ENCODE data around the gene DDX23.

DNA sequence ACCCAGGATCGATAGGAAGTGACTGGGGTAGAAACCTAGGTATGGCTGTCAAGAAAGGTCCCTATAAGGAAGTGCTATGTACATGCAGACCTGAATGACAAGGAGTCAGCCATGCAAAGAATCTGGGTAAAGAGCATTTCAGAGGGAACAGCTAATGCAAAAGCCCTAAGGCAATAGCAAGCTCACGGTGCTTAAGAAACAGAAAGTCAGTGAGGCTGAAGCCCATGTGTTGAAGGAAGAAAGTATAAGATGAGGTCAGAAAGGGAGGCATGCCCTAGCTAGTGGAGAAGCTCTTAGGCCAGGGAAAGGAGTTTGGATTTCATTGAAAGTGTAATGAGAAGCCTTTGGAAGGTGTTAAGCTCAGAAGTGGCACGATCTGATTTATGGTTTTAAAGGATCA lies 57.1 kb downstream of the DDX23 start:
- TF ChIP-seq CTCF (IDR thresholded peaks at IDR 0.05; ENCODE audit: low read length) (no peak), EZH2 (IDR thresholded peaks at IDR 0.05; ENCODE audit: borderline replicate concordance, low read length) (no peak)

Measured in OCI-LY1 (cell line).